H9 (cell line): ENCODE results near the gene FBXO11. TPM values are rescaled to one million over a fixed set of nuclear protein-coding genes. Genes with fewer than 3 reads are reported as not detected.
"Not testable (repeated sequence)": the region's sequence is repeated elsewhere in the genome, so short reads cannot be mapped to it uniquely, and the experiment has no call there.

Experiments used
- DNase-seq: peaks from one replicate; pipeline ENCODE4 v3.0.0-alpha.2; 2017
- H2AFZ ChIP-seq: one replicate; pipeline ENCODE4 v1.6.1; 2013; ENCODE audit warnings: mild to moderate bottlenecking, low read length, control low read depth, moderate library complexity
- H2AK5ac ChIP-seq: 2 replicates; pipeline ENCODE4 v1.6.1; 2013; ENCODE audit warnings: low read length, control low read depth, mixed read lengths; ENCODE audit not compliant: insufficient read length
- H2BK120ac ChIP-seq: one replicate; pipeline ENCODE4 v1.6.1; 2013; ENCODE audit warnings: low read depth, mild to moderate bottlenecking, low read length, control low read depth, inconsistent platforms; ENCODE audit not compliant: poor library complexity, severe bottlenecking
- H2BK12ac ChIP-seq: 2 replicates; pipeline ENCODE4 v1.6.1; 2013; ENCODE audit warnings: low read length, control low read depth, mixed read lengths, low read depth; ENCODE audit not compliant: insufficient read length
- H2BK15ac ChIP-seq: 2 replicates; pipeline ENCODE4 v1.6.1; 2013; ENCODE audit warnings: low read depth, low read length, control low read depth
- H2BK20ac ChIP-seq: one replicate; pipeline ENCODE4 v1.6.1; 2013; ENCODE audit warnings: low read depth, mild to moderate bottlenecking, low read length, control low read depth, inconsistent platforms; ENCODE audit not compliant: poor library complexity, severe bottlenecking
- H2BK5ac ChIP-seq: 2 replicates; pipeline ENCODE4 v1.6.1; 2013; ENCODE audit warnings: low read length, control low read depth, mixed read lengths; ENCODE audit not compliant: insufficient read length
- H3K14ac ChIP-seq: 2 replicates; pipeline ENCODE4 v1.6.1; 2013; ENCODE audit warnings: low read length, control low read depth; ENCODE audit not compliant: insufficient read depth
- H3K18ac ChIP-seq: 2 replicates; pipeline ENCODE4 v1.6.1; 2013; ENCODE audit warnings: low read depth, mild to moderate bottlenecking, mixed read lengths, low read length, control low read depth; ENCODE audit not compliant: insufficient read length
- H3K23ac ChIP-seq: 2 replicates; pipeline ENCODE4 v1.6.1; 2013; ENCODE audit warnings: low read length, control low read depth, mixed read lengths, low read depth; ENCODE audit not compliant: insufficient read length
- H3K23me2 ChIP-seq: 2 replicates; pipeline ENCODE4 v1.6.1; 2013; ENCODE audit warnings: low read depth, mild to moderate bottlenecking, mixed read lengths, low read length, control low read depth; ENCODE audit not compliant: insufficient read length, poor library complexity, severe bottlenecking
- H3K27ac ChIP-seq: 2 replicates; pipeline ENCODE4 v1.5.1; 2013; ENCODE audit warnings: low read length, control low read depth, mixed read lengths, low read depth; ENCODE audit not compliant: insufficient read length
- H3K27me3 ChIP-seq: 2 replicates; pipeline ENCODE4 v1.6.1; 2013; ENCODE audit warnings: low read length, control low read depth, inconsistent platforms; ENCODE audit not compliant: insufficient read depth
- H3K4ac ChIP-seq: 2 replicates; pipeline ENCODE4 v1.6.1; 2013; ENCODE audit warnings: low read depth, mild to moderate bottlenecking, control low read depth, inconsistent platforms, low read length, moderate library complexity
- H3K4me1 ChIP-seq: 2 replicates; pipeline ENCODE4 v1.6.1; 2013; ENCODE audit warnings: low read length, control low read depth, inconsistent platforms; ENCODE audit not compliant: insufficient read depth
- H3K4me2 ChIP-seq: 2 replicates; pipeline ENCODE4 v1.6.1; 2013; ENCODE audit warnings: low read length, control low read depth, mixed read lengths; ENCODE audit not compliant: insufficient read length, insufficient read depth
- H3K56ac ChIP-seq: 2 replicates; pipeline ENCODE4 v1.6.1; 2013; ENCODE audit warnings: low read depth, mild to moderate bottlenecking, mixed read lengths, low read length, control low read depth; ENCODE audit not compliant: insufficient read length
- H3K79me1 ChIP-seq: 2 replicates; pipeline ENCODE4 v1.6.1; 2013; ENCODE audit warnings: low read depth, mild to moderate bottlenecking, moderate library complexity, low read length, control low read depth, inconsistent platforms; ENCODE audit not compliant: insufficient read depth, poor library complexity, severe bottlenecking
- H3K79me2 ChIP-seq: 2 replicates; pipeline ENCODE4 v1.6.1; 2013; ENCODE audit warnings: low read length, control low read depth, inconsistent platforms; ENCODE audit not compliant: insufficient read depth
- H3K9ac ChIP-seq: 2 replicates; pipeline ENCODE4 v1.6.1; 2013; ENCODE audit warnings: low read length, control low read depth, mixed read lengths; ENCODE audit not compliant: insufficient read length; ENCODE audit errors: extremely low read depth
- H3K9me3 ChIP-seq: one replicate; pipeline ENCODE4 v1.6.1; 2013; ENCODE audit warnings: low read depth, low read length, inconsistent platforms; ENCODE audit not compliant: control insufficient read depth
- H3T11ph ChIP-seq: one replicate; pipeline ENCODE4 v1.6.1; 2013; ENCODE audit warnings: mild to moderate bottlenecking, low read length, control low read depth, inconsistent platforms
- H4K20me1 ChIP-seq: one replicate; pipeline ENCODE4 v1.6.1; 2013; ENCODE audit not compliant: control insufficient read depth, insufficient read length, insufficient read depth
- H4K5ac ChIP-seq: 2 replicates; pipeline ENCODE4 v1.6.1; 2013; ENCODE audit warnings: low read depth, mild to moderate bottlenecking, mixed read lengths, low read length, control low read depth; ENCODE audit not compliant: insufficient read length
- H4K8ac ChIP-seq: replicated peaks from 2 replicates; pipeline ENCODE4 v1.6.1; 2013; ENCODE audit warnings: low read length, control low read depth, mixed read lengths, low read depth; ENCODE audit not compliant: insufficient read length
- H4K91ac ChIP-seq: 2 replicates; pipeline ENCODE4 v1.6.1; 2013; ENCODE audit warnings: low read depth, mild to moderate bottlenecking, moderate library complexity, mixed read lengths, low read length, control low read depth; ENCODE audit not compliant: insufficient read length
- H3K27ac Mint-ChIP-seq, 3 experiments: 2 replicates in 2 of 3; 3 replicates in 1 of 3; pipeline ENCODE4 v1.8.0; 2020 to 2021; ENCODE audit warnings: mixed read lengths in 3 of 3, mild to moderate bottlenecking in 1 of 3, moderate library complexity in 1 of 3
- H3K27me3 Mint-ChIP-seq: 2 replicates; pipeline ENCODE4 v1.8.0; 2021; ENCODE audit warnings: low read depth, mild to moderate bottlenecking, moderate library complexity, mixed read lengths
- H3K36me3 Mint-ChIP-seq, 3 experiments: 2 replicates in 2 of 3; 3 replicates in 1 of 3; pipeline ENCODE4 v1.8.0; 2020 to 2021; ENCODE audit warnings: low read depth in 3 of 3, mixed read lengths in 3 of 3; ENCODE audit not compliant: insufficient read depth in 1 of 3
- H3K4me1 Mint-ChIP-seq, 2 experiments: 2 replicates each; pipeline ENCODE4 v1.8.0; 2020; ENCODE audit warnings: mixed read lengths in 2 of 2
- H3K4me3 Mint-ChIP-seq, 2 experiments: 2 replicates in 1 of 2; 3 replicates in 1 of 2; pipeline ENCODE4 v1.8.0; 2020 to 2021; ENCODE audit warnings: mild to moderate bottlenecking in 2 of 2, mixed read lengths in 2 of 2, moderate library complexity in 1 of 2
- H3K9me3 Mint-ChIP-seq, 2 experiments: 2 replicates in 1 of 2; 3 replicates in 1 of 2; pipeline ENCODE4 v1.8.0; 2020; ENCODE audit warnings: mild to moderate bottlenecking in 2 of 2, mixed read lengths in 2 of 2, moderate library complexity in 1 of 2
- WGBS: extraction: QIAGEN DNeasy Blood & Tissue Kit; methylation state at CpG from one replicate; pipeline ENCODE4 v1.1.7; 2013; ENCODE audit warnings: missing lambda C conversion rate, low lambda C conversion rate, mixed read lengths; ENCODE audit not compliant: insufficient read length; ENCODE audit errors: extremely low coverage; 5-methylcytosine and 5-hydroxymethylcytosine counted together
- total RNA-seq: library from RNA; stranded (reverse); gene quantifications from 2 replicates; pipeline ENCODE4 v1.2.1, GENCODE V29; 2021
- TF ChIP-seq, protein P1 (sequence below): fragments of 200-600 bp; sonication (generic); conservative IDR thresholded peaks from 3 replicates; pipeline ENCODE4 v1.8.0; 2021; ENCODE audit warnings: antibody characterized with exemption, mild to moderate bottlenecking

Gene FBXO11
- total RNA-seq, 1 experiment from 2014 or later = 68.8 TPM

- no peaks in the 10 kb centered on the region for H3K27me3 ChIP-seq
- H3K4me1 ChIP-seq = no peaks in the 10 kb centered on the region; the same call in none of the 2 replicates
- no peak overlapping the region for H2BK20ac ChIP-seq
- no peaks in the 10 kb centered on the region for H3K79me1 ChIP-seq
- no peak overlapping the region for H2BK15ac ChIP-seq
- no peaks in the 10 kb centered on the region for H3K27me3 Mint-ChIP-seq
- H3K4ac ChIP-seq = no peak overlapping the region
- H4K20me1 ChIP-seq = no peaks in the 10 kb centered on the region
- H3K27ac ChIP-seq = no peak overlapping the region
- no peak for DNase-seq
- peak overlapping the region in 1 of 2 experiments; percentile 24; a peak in 2 of 5 replicates for H3K4me3 Mint-ChIP-seq
- TF ChIP-seq, protein P1, sequence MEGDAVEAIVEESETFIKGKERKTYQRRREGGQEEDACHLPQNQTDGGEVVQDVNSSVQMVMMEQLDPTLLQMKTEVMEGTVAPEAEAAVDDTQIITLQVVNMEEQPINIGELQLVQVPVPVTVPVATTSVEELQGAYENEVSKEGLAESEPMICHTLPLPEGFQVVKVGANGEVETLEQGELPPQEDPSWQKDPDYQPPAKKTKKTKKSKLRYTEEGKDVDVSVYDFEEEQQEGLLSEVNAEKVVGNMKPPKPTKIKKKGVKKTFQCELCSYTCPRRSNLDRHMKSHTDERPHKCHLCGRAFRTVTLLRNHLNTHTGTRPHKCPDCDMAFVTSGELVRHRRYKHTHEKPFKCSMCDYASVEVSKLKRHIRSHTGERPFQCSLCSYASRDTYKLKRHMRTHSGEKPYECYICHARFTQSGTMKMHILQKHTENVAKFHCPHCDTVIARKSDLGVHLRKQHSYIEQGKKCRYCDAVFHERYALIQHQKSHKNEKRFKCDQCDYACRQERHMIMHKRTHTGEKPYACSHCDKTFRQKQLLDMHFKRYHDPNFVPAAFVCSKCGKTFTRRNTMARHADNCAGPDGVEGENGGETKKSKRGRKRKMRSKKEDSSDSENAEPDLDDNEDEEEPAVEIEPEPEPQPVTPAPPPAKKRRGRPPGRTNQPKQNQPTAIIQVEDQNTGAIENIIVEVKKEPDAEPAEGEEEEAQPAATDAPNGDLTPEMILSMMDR = no peak
- no peak overlapping the region for H3K9ac ChIP-seq
- peaks cover 0 to 2% (median 0%) of the 10 kb centered on the region in 3 experiments; a peak in 2 of 7 replicates for H3K36me3 Mint-ChIP-seq
- no peak overlapping the region for H3K4me2 ChIP-seq
- no peak overlapping the region for H4K8ac ChIP-seq
- 100% methylated on average over 1 of the region's 4 CpGs for WGBS
- no peak overlapping the region for H3K14ac ChIP-seq
- no peaks in the 10 kb centered on the region for H3K23me2 ChIP-seq
- no peak overlapping the region for H2BK120ac ChIP-seq
- H3T11ph ChIP-seq = no peak overlapping the region
- no peak overlapping the region for H3K18ac ChIP-seq
- no peak overlapping the region for H2BK12ac ChIP-seq
- H2AK5ac ChIP-seq = no peak overlapping the region
- H3K79me2 ChIP-seq = peaks cover 40% of the 10 kb centered on the region
- no peaks in the 10 kb centered on the region for H3K9me3 Mint-ChIP-seq
- H2AFZ ChIP-seq = no peak overlapping the region
- peak overlapping the region in 2 of 3 experiments; percentile 48 to 82; a peak in 1 of 7 replicates for H3K27ac Mint-ChIP-seq
- H2BK5ac ChIP-seq = no peak overlapping the region
- no peak overlapping the region for H3K56ac ChIP-seq
- H4K5ac ChIP-seq = no peak overlapping the region
- peaks cover 35 to 39% of the 10 kb centered on the region in 2 experiments for H3K4me1 Mint-ChIP-seq
- H4K91ac ChIP-seq = no peak overlapping the region
- no peak overlapping the region for H3K23ac ChIP-seq
- H3K9me3 ChIP-seq = no peaks in the 10 kb centered on the region
Observed at GRCh38 chr2:47897883-47898731, 8.2 kb downstream of the FBXO11 start.

GRCh38 chr2:47897191-47897882 is 9.0 kb downstream of the FBXO11 start:
- H2BK120ac ChIP-seq, H3K9me3 ChIP-seq, H3K18ac ChIP-seq, H2BK12ac ChIP-seq, H3K4me2 ChIP-seq, H3K27me3 Mint-ChIP-seq, H3K23ac ChIP-seq, H2AFZ ChIP-seq, H3K23me2 ChIP-seq, H2BK20ac ChIP-seq, H3K56ac ChIP-seq, H3K27ac ChIP-seq, H3K14ac ChIP-seq, H3K79me1 ChIP-seq, H4K91ac ChIP-seq, DNase-seq, H3T11ph ChIP-seq, H3K9me3 Mint-ChIP-seq, H3K4ac ChIP-seq, H3K4me1 ChIP-seq, H3K36me3 Mint-ChIP-seq, H3K27me3 ChIP-seq, H2BK15ac ChIP-seq, H3K9ac ChIP-seq, H2BK5ac ChIP-seq, H4K8ac ChIP-seq, H4K5ac ChIP-seq, H2AK5ac ChIP-seq, H4K20me1 ChIP-seq: not testable (repeated sequence)
- Mint-ChIP-seq H3K4me3 (0 out of 5 replicates have a peak overlapping the region, but pooled peaks of 1 of the 2 experiments have one; percentile 24), H3K27ac (0 out of 7 replicates have a peak overlapping the region, but pooled peaks of 2 of the 3 experiments have one; percentile 48 to 82), H3K4me1 (peaks cover 33% of the 10 kb centered on the region in 2 experiments)
- no CpG with 5 or more reads among the region's 5 CpGs for WGBS
- H3K79me2 ChIP-seq = peaks cover 40% of the 10 kb centered on the region
